ENCODE data around the gene AK8. TPM values are rescaled to one million over a fixed set of nuclear protein-coding genes. Genes with fewer than 3 reads are reported as not detected.

The AK8 gene
- total and polyA plus RNA-seq, 8 donors: 0.56 to 0.89 (median 0.60) TPM; not detected in 5

DNA sequence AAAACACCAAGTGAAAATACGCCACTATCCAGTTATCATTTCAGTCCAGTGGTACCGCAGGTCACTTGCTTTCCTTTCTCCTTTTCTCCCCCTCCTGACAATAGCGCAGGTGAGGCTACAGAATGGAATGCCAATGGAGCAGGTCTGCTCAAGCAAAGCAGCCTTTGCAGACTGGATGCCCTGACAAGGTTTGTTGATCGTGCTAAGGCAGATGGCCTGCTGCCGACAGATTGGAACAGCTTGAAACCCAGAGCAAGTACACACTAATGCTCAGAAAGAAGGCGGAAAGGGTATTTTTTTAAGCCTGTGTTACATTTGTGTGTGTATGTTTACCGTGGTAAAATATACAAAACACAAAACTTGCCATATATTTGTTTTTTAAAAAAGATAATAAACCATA is 20.0 kb upstream of the AK8 start:
- intact Hi-C loops (cut with DNase I; ENCODE audit: low total_unique reads): no loop called here
- peaks cover 57 to 96% (median 88%) of the 10 kb centered on the region in 4 donors for H3K36me3 ChIP-seq
- H3K27ac ChIP-seq: no peak overlapping the region
- peaks cover 0 to 16% (median 12%) of the 10 kb centered on the region in 4 donors for H3K4me1 ChIP-seq
- H3K27me3 ChIP-seq: no peaks in the 10 kb centered on the region
- H3K4me3 ChIP-seq: no peak overlapping the region
- 91 to 94% (median 92%) methylated on average over 7 of the region's 7 CpGs for WGBS, 5 donors
- no peaks in the 10 kb centered on the region for H3K9me3 ChIP-seq
- no peak for DNase-seq
- no peak for TF ChIP-seq POLR2AphosphoS5 (IDR thresholded peaks at IDR 0.05)
- no peak for TF ChIP-seq EP300 (IDR thresholded peaks at IDR 0.05)
- TF ChIP-seq POLR2A (IDR thresholded peaks at IDR 0.05): no peak
- TF ChIP-seq, protein P1, sequence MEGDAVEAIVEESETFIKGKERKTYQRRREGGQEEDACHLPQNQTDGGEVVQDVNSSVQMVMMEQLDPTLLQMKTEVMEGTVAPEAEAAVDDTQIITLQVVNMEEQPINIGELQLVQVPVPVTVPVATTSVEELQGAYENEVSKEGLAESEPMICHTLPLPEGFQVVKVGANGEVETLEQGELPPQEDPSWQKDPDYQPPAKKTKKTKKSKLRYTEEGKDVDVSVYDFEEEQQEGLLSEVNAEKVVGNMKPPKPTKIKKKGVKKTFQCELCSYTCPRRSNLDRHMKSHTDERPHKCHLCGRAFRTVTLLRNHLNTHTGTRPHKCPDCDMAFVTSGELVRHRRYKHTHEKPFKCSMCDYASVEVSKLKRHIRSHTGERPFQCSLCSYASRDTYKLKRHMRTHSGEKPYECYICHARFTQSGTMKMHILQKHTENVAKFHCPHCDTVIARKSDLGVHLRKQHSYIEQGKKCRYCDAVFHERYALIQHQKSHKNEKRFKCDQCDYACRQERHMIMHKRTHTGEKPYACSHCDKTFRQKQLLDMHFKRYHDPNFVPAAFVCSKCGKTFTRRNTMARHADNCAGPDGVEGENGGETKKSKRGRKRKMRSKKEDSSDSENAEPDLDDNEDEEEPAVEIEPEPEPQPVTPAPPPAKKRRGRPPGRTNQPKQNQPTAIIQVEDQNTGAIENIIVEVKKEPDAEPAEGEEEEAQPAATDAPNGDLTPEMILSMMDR (IDR thresholded peaks at IDR 0.05): no peak

DNA sequence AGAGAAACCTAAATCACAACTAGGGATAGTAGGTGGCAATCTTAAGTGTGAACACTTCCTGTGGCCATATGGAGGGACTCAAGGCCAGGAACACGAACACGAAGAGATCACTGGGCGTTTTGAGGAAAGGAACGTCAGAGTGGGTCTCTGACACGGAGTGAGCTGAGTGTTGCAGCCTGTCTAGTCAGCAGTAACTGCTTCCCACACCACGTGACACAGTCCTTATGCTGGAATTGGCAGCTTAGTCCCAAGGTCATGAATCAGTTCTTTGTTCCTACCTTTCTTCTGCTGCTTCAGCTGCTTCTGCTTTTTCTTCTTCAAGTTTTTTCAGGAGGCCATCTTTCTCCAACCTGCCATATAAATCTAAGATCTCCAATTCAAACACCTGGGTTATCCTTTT is 18.8 kb upstream of the AK8 start:
- intact Hi-C loops (cut with DNase I; ENCODE audit: low total_unique reads): no loop called here
- peaks cover 0 to 16% (median 12%) of the 10 kb centered on the region in 4 donors for H3K4me1 ChIP-seq
- H3K36me3 ChIP-seq: peaks cover 57 to 98% (median 88%) of the 10 kb centered on the region in 4 donors
- H3K4me3 ChIP-seq: no peak overlapping the region
- 68 to 88% (median 74%) methylated on average over 6 of the region's 6 CpGs for WGBS, 5 donors
- TF ChIP-seq EP300 (IDR thresholded peaks at IDR 0.05): no peak
- no peak for TF ChIP-seq POLR2AphosphoS5 (IDR thresholded peaks at IDR 0.05)
- TF ChIP-seq, protein P1 (IDR thresholded peaks at IDR 0.05): no peak
- no peak for TF ChIP-seq POLR2A (IDR thresholded peaks at IDR 0.05)
- H3K27ac ChIP-seq: no peak overlapping the region
- DNase-seq: peak in 1 of 2 donors; percentile 19
- no peaks in the 10 kb centered on the region for H3K9me3 ChIP-seq
- H3K27me3 ChIP-seq: no peaks in the 10 kb centered on the region

DNA sequence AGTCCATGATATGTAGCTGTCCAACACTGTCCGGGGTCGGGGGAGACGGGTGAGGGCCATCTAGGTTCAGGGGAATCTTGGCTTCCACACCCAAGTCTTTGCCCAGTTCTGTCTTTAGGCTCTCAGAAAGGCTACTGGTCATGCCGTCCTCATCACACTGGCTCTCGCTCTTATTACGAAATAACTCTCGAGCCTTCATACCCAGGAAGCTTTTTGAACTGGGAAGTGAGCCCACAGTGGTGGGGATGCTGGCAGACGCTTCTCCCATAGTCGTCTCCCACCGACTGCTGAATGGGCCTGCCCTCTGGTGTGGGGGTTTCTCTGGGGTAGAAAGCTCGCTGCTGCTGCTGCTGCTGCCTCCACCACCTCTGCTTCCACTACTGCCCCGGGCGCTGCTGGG is 18.2 kb upstream of the AK8 start:
- H3K4me3 ChIP-seq: no peak overlapping the region
- H3K9me3 ChIP-seq: no peaks in the 10 kb centered on the region
- H3K36me3 ChIP-seq: peaks cover 56 to 100% (median 91%) of the 10 kb centered on the region in 4 donors
- no peaks in the 10 kb centered on the region for H3K27me3 ChIP-seq
- peaks cover 0 to 16% (median 12%) of the 10 kb centered on the region in 4 donors for H3K4me1 ChIP-seq
- TF ChIP-seq POLR2A (IDR thresholded peaks at IDR 0.05): no peak
- no peak for TF ChIP-seq EP300 (IDR thresholded peaks at IDR 0.05)
- DNase-seq: no peak
- no peak overlapping the region for H3K27ac ChIP-seq
- 90 to 96% (median 92%) methylated on average over 13 of the region's 13 CpGs for WGBS, 5 donors
- intact Hi-C loops (cut with DNase I; ENCODE audit: low total_unique reads): no loop called here

DNA sequence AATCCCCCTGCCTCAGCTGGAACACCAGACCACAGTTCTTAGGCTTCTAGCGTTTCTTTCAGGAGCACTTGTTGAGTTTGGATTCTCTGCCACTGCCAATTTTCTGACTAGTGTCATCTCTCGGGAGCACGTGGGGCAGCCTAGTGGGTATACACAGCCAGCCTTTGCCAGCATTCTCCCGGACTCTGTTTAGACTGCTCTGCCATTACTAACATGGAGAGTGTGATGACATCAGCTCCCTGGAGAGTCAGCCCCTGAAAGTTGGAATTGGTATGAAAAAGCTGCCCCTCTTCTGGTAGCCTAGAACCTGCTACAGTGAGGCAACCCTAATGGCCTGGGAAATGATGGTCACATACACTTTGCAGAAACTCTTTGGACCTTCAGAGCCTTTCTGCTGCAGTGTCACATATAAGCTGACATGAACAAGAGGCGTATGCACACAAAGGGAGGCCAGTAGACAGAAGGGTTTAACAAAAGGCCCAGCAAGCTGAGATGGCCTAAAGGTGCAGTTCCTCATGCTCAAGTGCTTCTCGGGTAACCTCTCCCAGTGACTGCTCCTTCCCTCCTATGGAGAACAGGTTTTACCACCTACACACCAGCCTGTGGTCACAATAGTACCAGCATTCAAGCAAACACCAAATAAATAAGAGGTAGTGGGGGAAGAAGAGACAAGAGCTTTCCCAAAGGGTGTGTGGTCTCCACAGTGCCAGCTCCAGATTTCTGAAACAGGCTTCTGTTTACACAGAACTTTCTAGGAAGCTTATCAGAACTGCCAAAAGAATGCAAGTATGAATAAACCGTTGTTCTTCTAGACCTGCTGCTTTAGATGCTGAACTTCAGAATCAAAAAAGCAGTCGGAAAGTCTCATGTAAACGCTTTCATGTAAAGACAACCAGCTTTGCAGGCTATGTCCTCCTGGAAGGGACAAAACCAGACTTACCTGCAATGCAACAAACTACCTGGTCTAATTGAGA is 17.1 kb upstream of the AK8 start:
- Histone ChIP-seq H3K4me3 (no peak overlapping the region), H3K27me3 (no peaks in the 10 kb centered on the region), H3K36me3 (peaks cover 45 to 99% (median 86%) of the 10 kb centered on the region in 4 donors), H3K27ac (peak overlapping the region in 1 of 5 donors; percentile 5), H3K4me1 (peaks cover 0 to 16% (median 12%) of the 10 kb centered on the region in 4 donors), H3K9me3 (no peaks in the 10 kb centered on the region)
- TF ChIP-seq POLR2AphosphoS5 (IDR thresholded peaks at IDR 0.05) (no peak), EP300 (IDR thresholded peaks at IDR 0.05) (no peak), POLR2A (IDR thresholded peaks at IDR 0.05) (no peak)
- TF ChIP-seq, protein P1 (IDR thresholded peaks at IDR 0.05): no peak
- intact Hi-C loops (cut with DNase I; ENCODE audit: low total_unique reads): no loop called here
- WGBS, 5 donors: 40 to 61% (median 44%) methylated on average over 9 of the region's 9 CpGs
- peak in 1 of 2 donors; percentile 69 for DNase-seq

All from stomach (tissue), 9 donors.